Measurements from ENCODE around the gene RCOR1. TPM values are rescaled to one million over a fixed set of nuclear protein-coding genes. Genes with fewer than 3 reads are reported as not detected.

Gene RCOR1
- total RNA-seq, 1 donor = 23.7 TPM

DNA sequence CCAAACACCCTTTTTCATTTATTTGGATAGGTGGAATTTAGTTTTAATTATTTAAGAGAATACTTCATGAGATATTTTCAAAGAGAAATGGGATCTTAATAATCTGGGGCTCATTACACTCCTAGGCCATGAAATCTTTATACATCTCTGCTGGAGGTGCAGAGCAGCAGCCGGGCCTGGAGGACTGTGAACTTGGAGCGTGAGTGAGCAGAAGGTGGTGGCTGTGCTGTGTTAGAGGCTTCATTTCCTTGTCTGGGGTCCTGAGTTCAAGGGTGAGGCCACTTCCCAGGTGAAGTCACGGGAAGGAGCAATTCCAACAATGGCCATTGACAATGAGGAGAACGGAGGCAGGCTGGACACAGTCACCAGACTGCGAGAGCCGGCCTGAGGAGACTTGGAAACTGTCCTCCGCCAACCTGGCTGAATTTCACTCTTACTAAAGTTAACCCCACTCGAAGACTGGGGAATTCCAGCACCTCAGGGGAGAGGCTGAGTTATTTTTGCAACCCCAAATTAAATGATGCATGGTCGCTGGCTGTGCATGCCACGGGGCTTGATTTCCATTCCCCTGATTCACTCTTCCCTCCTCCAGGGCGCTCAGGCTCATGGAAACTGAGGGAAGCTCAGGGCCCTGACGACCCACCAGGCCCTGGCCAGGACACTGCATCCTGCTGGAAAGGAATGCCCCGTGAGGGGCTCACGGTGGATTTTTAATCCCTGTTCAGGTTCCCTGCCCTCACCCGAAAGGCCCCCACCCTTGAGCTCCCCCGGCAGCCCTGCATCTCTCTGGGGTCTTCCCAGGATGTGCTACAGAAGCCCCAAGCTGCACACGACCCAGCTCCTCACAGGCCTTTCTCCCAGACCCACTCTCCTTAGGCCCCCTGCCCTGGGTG is 162.2 kb downstream of the RCOR1 start:
- DNase-seq (ENCODE audit: low read depth) = no peak
- no peak overlapping the region for H3K4me3 ChIP-seq (ENCODE audit: low read depth, low read length)
- TF ChIP-seq, protein P1, sequence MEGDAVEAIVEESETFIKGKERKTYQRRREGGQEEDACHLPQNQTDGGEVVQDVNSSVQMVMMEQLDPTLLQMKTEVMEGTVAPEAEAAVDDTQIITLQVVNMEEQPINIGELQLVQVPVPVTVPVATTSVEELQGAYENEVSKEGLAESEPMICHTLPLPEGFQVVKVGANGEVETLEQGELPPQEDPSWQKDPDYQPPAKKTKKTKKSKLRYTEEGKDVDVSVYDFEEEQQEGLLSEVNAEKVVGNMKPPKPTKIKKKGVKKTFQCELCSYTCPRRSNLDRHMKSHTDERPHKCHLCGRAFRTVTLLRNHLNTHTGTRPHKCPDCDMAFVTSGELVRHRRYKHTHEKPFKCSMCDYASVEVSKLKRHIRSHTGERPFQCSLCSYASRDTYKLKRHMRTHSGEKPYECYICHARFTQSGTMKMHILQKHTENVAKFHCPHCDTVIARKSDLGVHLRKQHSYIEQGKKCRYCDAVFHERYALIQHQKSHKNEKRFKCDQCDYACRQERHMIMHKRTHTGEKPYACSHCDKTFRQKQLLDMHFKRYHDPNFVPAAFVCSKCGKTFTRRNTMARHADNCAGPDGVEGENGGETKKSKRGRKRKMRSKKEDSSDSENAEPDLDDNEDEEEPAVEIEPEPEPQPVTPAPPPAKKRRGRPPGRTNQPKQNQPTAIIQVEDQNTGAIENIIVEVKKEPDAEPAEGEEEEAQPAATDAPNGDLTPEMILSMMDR (IDR thresholded peaks at IDR 0.05; ENCODE audit: insufficient read depth, low read depth, low read length) = no peak

DNA sequence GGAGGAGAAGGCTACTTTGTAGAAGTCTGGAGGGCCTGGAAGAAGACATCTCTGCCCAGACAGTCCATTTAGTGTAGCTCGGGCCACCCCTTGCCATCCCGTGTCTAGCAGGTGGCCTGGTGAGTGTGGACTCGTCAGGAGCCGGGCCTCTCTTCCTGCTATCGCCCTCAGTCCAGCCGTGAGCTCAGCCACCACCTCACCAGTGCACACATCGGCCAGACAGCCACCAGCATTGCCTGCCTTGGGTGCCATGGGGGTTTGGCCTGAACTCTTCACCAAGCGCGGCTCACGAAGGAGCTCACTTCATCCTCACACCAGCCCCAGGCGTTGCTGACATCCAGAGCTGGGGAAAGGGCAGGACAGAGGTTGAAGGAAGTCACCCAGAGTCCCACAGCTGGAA is 165.2 kb downstream of the RCOR1 start:
- TF ChIP-seq, protein P1 (IDR thresholded peaks at IDR 0.05; ENCODE audit: insufficient read depth, low read depth, low read length) = no peak

DNA sequence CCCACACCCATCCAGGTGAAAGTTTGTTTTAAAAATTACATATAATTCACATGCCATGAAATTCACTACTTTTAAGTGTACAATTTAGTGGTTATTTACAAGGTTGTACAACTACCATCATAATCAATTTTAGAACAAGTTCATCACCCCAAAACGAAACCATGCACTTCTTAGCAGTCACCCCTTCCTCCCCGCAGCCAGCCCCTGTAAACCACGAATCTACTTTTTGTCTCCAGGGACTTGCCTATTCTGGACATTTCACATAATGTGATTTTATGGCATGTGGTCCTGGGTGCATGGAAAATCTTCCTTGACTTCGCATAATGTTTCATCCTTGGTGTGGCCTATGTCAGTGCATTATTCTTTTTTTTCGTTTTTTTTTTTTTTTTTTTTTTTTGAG is 165.6 kb downstream of the RCOR1 start:
- H3K4me3 ChIP-seq (ENCODE audit: low read depth, low read length) = no peak overlapping the region
- TF ChIP-seq, protein P1 (IDR thresholded peaks at IDR 0.05; ENCODE audit: insufficient read depth, low read depth, low read length) = no peak
- DNase-seq (ENCODE audit: low read depth) = no peak

More for the DNA sequence above, 165.2 kb downstream of the RCOR1 start:
- H3K4me3 ChIP-seq (ENCODE audit: low read depth, low read length) = no peak overlapping the region
- no peak for DNase-seq (ENCODE audit: low read depth)

DNA sequence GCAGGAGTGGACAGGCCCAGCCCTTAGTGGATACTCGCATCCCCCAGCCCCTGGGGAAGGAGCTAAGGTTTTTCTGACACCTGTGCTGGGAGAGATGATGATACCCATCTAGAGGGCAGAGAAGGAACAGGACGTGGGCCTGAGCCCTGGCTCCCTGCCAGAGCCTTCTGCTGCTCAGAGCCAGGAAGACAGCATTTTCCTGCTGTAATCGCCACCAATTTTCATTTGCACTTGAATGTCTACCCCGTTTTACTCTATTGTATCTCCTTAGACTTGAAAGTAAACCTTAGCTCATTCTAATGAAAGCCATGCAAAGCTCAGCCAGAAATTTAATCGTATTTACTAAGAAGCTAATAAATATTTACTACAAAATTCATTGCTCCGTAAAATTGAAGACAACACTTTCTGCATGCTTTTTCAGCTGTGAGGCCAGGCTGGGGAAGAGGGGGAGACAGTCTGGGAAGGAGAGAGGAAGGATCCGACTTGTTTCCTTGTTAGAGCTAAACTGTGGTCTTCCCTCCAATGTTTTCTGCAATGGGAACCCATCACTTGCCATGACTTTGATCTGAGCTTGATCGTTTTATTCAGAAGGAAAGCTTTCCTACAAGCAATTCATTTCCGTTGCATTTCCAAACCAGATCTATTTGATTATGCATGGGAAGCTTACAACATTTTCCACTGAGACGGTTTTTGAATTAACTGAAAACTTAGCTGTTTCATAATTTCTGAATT is 167.2 kb downstream of the RCOR1 start:
- H3K4me3 ChIP-seq (ENCODE audit: low read depth, low read length) = no peak overlapping the region
- TF ChIP-seq, protein P1 (IDR thresholded peaks at IDR 0.05; ENCODE audit: insufficient read depth, low read depth, low read length) = no peak
- no peak for DNase-seq (ENCODE audit: low read depth)

DNA sequence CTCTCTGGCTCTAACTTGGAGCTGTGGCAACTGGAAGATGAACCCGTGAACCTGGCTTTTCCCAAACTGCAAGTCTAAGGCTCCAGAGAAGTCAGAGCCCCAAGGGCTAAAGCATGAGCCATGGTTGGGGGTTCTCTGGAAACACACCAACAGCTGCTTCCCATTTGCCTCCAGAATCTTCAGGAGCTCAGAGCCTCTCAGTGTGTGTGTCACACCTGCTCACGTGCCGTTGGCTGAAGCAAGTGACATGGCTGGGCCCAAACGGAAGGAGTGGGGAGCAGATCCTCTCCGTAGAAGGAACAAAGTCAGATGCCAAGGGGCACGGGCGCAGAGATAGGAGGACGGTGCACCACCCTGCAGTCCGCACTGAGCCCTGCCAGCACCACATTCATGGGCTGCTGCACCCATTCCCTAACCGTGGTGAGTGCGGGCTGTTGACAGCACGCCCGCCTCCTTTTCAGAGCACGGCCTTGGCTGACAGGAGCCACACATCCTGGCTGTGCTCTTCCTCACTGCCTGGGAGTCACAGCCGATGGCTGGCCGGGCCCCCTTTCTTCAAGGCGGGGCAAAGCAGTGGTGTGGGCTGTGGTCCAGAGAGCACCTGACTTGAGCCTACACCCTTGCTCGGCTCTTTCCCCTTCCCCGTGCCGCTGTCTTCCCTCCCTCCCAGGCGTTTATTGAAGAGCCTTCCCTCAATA is 168.2 kb downstream of the RCOR1 start:
- no peak overlapping the region for H3K4me3 ChIP-seq (ENCODE audit: low read depth, low read length)
- TF ChIP-seq, protein P1 (IDR thresholded peaks at IDR 0.05; ENCODE audit: insufficient read depth, low read depth, low read length) = no peak
- no peak for DNase-seq (ENCODE audit: low read depth)

DNA sequence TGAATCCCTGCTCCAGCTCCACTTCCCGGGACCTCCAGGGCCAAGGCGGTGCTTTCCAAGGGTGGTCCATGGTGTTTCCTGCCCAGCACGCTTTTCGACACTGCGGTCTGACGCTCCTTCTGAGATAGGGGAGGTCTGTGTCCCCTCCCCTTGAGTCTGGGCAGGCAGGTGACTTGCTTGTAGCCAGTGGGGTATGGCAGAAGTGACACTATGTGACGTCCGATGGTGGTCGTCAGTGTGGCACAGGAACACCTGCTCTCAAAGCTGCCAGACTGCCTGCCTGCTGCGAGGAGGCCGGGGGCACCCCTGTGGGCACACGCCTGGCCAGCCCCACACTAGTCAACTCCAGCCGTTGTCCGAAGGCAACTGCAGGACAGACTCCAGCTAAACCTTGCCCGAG is 168.8 kb downstream of the RCOR1 start:
- no peak for DNase-seq (ENCODE audit: low read depth)
- H3K4me3 ChIP-seq (ENCODE audit: low read depth, low read length) = no peak overlapping the region
- TF ChIP-seq, protein P1 (IDR thresholded peaks at IDR 0.05; ENCODE audit: insufficient read depth, low read depth, low read length) = no peak
